Anterior cingulate cortex (tissue), 58 donors: Measurements from ENCODE around the gene ZNF592.
"Not testable (repeated sequence)": the region's sequence is repeated elsewhere in the genome, so short reads cannot be mapped to it uniquely, and the experiment has no call there.

Experiments used
- DNase-seq, 58 donors: peaks; one replicate each; lab custom pipeline; 2025; lab: John Stamatoyannopoulos, UW

The ZNF592 gene

DNA sequence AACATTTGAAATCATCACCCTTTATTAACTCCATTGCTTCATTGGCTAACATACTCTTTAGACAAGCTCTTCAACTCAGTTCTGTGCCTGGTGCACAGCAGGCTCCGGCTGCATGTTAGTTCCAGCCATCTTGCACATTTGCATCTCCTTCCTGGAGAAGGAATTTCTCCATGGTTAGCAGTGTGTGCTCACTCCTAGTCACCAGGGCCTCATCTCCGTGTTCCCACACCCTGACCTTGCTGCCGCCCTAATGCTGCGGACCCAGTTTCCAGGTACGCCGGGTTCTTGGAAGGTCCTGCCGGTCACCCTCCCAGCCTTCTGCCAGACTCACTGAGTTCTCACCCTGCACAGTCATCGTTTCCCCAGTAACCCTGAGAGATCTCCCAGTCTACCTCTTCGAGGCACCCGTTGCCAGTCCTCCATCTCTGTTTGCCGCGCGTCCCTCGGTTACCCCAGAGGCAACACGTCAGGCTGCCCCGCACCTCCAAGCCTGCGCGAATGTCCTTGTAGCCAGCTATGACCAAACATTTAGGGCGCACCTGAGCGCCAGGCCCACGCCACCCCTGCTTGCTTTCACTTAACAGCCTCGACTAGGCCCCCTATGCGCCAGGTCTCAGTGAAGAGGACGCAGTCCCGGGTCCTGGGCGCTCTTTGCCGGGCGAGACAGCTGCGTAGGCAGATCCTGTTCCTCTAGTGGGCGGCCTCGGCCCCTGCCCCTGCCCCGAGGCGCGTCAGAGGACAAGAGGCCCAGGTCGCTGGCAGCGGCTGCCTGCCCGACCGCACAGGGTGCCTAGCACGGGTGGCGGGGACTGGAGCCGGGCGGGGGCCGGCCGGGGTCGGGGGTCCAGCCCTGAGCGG lies 747 bp upstream of the ZNF592 start:
- DNase-seq = peak; percentile 10 to 92 (median 75)

DNA sequence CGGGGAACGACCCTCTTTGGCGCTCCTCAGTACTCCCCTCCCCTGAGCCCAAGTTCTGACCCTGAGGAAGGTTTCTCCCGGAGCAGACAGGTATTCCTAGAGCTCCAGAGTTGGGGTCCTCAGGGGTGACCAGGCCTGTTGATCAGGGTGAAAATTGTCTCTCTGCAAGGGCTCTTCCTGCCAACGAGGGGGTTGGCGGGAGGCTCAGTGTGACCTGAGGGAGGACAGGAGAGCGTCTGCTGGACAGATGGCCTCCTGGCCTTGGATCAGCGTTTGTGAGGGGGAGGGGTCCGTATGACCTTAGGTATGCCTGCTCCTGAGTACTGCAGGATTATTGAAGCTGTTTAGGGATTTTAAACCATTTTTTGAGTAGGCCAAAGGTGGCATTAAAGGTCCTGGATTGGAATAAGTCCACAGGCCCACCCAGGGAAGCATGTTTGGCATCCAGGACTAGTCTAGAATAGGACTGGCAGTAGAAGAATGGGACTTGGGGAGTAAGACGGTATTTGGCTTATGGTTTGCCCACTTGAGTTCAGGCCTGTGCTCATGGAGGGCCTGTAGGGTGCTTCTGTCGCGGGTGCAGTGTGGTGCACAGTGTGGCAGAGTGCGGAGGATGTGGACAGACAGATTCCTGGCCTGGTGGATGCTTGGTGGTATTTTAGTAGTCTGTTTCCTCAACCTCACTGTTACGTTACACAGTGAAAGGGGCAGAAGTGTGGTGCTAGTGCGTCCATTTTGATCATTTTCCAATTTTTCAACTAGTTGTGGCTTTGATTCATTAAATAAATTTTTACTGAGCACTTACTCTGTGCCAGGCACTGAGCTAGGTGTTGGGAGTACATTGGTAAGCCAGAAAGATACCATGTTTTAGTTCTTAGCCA lies 959 bp downstream of the ZNF592 start:
- DNase-seq = peak in 12 of 58 donors; percentile 7 to 58 (median 28)

DNA sequence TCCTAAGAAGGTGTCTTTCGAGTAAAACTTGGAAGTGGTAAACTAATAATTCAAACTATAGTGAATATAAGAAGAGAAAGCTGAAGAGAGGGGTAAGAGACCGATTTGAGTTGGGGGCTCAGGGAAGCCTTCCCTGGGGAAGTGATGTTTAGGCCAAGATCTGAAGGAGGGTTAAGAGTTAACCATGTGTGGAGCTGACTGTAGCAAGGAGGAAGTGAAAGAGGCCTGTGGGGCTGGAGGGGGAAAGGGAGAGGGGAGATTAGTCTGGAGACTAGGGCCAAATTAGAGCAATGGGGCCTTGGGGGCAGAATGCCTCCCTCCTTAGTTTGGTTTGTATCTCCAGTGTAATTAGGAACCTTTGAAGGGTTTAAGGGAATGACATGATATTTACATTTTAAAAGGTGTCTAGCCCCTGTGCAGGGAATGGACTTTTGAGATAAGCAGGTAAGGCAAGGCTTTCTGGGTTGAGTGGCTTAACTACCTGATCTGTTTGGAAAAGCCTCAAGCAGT lies 2.2 kb downstream of the ZNF592 start:
- no peak for DNase-seq

DNA sequence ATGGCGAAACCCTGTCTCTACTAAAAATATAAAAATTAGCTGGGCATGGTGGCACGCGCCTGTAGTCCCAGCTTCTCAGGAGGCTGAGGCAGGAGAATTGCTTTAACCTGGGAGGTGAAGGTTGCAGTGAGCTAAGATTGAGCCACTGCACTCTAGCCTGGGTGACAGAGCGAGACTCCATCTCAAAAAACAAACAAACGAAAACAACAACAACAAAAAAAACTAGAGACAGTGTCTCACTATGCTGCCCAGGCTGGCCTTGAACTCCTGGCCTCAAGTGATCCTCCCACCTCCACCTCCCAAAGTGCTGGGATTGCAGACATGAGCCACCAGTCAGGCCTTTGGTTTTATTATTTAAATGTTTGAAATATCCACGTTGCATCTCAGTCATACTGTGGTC lies 3.3 kb downstream of the ZNF592 start:
- DNase-seq = not testable (repeated sequence)

DNA sequence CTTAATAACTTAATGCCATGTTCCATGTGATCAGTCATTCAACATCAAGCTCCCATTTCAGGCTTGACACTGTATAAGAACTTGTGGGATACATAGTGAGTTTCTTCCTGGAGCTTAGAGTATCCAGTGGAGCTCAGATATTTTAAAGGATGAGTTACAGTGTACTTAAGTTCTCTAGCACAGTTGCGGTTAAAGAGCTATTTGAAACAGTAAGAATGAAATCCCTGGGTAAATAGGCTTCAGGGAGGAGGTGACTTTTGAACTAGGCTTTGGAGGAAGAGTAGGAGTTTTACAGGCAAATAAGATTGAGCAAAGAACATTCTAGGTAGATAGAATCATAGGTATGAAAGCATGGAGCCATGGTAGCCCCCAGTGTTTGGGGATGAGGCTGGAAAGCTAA lies 3.8 kb downstream of the ZNF592 start:
- DNase-seq = no peak

DNA sequence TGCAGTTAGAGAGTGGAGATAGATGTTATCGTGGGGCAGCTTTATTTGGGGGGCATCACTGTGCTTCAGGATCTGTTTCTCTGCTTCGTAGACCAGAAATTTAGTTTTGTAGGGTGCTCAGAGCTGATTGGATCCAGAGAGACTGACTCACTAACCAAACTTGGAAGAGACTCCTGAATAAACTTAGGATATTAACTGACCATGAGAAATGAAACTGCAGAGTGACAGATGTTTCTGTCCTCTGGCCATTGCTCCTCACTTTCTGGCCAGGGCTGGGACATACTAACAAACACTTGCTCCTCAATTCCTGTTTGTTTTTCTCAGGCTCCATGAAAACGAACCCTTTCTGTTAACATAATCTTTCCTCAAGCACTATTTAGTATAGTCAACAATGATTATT lies 4.3 kb downstream of the ZNF592 start:
- DNase-seq = no peak

DNA sequence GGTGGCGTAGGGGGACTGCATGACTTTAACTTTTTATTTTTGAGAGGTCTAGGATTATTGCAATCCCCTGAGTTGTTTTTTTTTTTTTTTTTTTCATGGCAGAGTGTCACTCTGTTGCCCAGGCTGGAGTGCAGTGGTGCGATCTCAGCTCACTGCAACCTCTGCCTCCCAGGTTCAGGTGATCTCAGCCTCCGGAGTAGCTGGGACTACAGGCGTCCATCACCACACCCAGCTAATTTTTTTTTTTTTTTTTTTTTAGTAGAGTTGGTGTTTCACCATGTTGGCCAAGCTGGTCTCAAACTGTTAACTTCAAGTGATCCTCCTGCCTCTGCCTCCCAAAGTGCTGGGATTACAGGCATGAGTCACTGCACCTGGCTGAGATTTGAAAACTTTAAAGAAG lies 6.5 kb downstream of the ZNF592 start:
- DNase-seq = not testable (repeated sequence)

DNA sequence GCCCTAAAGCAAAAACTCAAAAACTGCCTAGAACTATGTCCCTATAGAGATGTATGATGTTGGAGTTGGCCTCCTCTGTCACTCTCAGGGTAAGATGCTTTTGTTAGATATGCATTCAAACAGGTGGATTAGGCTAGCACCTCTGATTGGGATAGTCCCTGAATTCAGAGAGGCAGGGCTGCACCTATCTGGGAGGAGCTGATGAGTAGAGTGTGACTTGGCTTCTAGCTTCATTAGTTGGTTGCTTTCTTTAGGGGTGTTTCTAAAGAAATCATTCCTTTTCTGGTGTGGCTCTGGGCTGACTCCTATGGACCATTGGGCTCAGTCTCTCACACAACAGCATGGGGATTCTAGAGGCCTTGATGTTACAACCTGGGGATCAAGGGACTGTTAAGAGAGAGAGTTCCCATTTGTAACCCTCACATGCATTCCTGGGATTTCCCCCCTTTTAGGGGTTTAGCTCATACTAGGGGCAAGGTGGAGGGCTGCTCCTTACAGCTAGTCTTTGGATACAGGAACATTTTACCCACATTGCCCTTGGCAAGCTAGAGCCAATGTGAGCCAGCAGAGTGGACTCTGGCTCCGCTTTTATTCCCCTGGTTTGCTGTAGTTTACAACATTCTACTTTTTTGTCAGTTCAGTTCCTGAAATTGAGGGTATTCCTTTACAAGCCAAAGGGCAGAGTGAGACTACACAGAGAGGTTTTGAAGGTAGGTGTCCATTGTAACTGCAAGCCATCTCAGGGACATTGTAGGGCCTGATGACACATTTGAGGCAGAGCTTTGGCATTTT lies 7.5 kb downstream of the ZNF592 start:
- no peak for DNase-seq

DNA sequence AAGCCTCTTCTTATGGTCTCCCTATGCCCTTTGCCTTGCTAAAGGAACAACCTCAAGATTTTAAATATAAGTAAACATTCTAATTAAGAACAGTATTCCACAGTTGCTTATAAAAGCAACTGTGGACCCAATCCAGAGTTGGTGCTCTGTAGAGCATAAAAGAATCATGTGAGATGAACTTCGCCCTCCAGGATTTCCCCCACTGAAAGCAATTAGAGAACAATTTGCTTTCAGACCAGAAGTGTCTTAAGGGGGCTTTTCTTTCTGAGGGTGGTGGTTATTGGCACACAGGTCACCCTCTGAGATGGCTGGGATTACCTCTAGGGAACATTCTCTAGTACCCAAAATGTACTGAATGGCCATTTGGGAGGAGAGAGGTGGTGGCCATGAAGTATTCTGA lies 10.6 kb downstream of the ZNF592 start:
- DNase-seq = no peak

DNA sequence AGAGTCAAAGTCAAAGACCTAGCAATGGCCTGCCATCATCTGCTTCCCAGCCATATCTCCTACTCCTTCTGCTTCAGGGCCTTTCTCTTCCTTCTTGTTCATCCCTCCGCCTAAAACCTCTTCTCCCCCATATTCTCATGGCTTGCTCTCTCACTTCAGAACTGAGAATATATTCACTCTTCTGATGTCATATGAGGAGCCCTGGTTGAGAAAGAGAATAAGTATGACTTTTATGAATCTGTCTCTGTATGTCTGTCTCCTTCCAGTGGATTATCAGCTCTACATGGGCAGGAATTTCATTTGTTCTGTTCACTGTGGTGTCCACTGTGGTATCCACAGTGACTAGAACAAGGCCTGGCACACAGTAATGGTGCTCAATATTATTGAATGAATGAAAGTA lies 11.8 kb downstream of the ZNF592 start:
- DNase-seq = no peak

DNA sequence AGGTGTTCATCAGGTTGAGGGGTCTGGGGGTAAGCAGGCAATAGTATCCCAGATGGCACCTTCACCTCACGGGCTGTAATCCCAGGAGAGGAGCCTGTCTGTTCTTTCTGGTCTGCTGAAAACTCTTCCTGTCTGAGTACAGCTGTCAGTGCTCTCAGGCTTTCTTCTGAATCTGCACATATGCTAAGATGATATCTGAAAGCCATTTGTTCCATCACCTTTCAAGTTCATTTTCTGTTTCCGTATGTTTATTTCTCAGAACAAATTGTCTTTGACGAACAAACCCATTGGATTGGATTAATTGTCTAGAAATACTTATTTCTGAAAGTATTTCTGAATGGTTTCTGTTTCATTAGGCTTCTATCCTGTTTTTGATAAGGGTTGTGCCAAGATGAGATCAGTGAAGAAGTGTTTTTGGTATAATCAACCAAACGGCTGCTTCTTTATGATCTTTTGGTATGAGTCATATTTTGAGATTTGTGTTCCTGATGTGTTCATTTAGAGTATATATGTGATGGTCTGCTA lies 13.3 kb downstream of the ZNF592 start:
- no peak for DNase-seq

DNA sequence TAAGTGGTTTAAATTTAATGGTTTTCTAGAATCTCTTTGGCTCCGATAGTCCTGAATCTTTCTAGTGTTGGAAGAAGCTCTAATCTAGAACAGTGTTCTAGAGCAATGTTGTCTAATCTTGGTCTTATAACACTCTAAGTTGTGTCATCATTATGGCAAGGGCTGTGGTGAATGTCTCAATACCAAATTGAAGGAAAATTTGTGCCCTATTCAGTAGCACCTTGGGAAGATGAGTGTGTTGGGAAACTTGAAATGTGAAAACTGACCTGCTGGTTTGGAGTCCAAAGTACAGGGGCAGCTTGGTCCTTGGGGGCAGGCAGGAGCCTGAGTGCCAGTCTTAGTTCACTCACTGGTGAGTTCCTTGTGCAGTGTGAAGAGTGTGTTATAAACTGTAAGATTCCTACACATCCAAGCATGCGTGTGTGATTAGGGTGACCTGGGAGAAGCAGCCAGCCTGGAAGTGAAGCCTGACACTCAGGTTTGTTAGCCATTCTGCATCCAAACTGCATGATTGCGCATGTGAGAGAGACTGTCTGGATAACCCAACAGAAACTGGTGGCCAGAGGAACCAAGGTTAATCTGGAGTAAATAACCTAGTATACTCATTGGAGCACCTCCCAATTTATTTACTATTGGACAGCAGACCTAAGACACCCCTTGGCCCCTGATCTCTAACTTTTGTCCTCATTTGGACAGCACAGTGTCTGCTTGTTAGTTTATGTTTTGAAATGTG lies 14.6 kb downstream of the ZNF592 start:
- no peak for DNase-seq

DNA sequence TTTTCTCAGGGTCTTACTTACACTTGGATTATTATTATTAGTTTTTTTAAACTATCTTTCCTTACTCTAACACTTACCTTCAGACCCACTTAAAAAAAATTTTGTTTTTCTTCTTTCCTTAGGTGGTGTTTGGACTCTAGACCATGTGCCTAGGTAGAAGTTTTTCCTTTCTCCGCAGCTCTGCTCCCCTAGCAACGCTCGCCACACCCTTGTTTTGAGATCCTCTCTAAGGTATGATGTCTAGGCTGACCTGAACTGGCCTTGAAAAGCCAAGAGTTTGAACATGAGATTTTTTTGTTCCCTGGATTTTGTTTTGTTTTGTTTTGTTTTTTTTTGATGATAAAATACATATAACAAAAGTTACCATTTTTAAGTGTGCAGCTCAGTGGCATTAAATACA lies 16.2 kb downstream of the ZNF592 start:
- DNase-seq = no peak

DNA sequence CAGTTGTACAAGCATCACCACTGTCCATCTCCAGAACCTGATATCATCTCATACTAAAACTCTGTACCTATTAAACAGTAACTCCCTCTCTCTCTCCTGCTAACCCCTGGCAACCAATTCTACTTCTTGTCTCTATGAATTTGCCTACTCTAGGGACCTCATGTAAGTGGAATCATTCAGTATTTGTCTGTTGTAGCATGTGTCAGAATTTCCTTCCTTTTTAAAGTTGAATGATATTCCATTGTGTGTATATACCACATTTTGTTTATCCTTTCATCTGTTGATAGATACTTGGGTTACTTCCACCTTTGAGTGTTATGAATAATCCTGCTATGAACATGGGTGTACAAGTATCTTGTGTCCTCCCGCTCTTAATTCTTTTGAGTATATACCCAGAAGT lies 16.6 kb downstream of the ZNF592 start:
- DNase-seq = no peak

DNA sequence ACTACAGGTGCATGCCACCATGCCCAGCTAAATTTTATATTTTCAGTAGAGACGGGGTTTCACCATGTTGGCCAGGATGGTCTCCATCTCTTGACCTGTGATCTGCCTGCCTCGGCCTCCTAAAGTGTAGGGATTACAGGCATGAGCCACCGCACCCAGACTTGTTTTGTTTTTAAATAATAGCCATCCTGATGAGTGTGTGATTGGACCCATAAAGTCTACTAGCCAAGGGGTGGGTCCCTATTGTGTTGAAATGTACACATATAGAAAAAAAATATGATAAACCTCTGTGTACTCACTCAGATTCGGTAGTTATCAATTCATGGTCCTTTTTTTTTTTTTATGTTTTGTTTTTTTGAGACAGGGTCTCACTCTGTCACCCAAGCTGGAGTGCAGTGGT lies 17.3 kb downstream of the ZNF592 start:
- DNase-seq = no peak

DNA sequence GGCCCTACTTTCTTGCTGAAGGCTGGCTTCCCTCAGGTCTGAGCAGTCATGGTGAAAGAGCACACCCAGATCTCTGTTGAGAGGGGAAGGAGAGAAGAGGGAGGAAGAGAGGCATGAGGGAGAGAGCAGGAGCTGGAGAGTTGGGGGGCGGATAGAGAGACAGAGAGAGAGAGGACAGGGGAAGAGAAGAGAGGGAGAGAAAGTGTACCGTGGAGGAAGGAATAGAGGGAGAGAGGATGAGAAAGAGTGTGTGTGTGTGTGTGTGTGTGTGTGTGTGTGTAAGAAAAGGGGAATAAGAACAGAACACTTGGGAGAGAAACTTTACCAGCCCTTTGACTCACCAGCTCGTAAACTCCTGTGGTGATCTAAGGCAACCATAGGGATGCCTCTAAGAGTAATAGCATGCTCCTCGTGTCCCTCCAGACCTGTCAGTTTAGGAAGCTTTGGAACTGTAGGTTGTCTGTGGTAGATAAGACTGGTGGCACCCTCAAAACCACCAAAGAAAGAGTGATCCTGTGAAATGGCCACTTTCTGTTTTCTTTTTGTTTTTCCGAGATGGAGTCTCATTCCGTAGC lies 18.2 kb downstream of the ZNF592 start:
- no peak for DNase-seq

DNA sequence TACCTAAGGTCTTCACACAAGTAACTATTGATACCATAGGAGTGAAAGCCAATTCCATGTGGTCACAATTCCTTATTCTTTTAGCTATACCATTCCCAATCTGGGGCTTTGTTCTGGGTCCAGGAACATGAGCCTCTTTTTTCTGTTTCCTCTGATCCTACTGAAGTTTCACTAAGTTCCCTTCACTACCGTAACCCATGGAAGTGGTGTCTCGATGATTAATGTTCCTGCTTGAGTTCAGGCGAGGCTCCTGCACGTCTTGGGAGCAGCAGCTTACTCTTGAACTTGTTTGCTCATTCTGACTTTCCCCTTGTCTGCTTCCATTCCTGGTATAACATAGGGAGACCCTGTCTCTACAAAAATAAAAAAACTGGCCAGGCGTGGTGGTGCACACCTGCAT lies 23.6 kb downstream of the ZNF592 start:
- DNase-seq = no peak

DNA sequence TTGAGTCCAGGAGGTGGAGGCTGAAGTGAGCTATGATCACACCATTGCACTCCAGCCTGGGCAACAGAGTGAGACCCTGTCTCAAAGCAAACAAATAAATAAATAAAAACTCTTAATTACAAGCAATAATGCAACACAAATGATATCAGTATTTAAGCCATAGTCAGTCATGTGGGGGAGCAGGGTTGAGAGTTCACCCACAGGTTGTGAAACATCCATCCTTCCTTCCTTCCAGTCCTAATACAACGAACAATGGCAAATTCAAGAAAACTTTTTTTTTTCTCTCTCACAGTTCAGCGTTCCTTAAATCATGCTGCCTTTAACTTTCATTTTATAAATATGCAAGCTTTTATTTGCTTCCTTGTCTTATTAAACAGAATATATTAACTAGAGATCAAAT lies 24.1 kb downstream of the ZNF592 start:
- no peak for DNase-seq

DNA sequence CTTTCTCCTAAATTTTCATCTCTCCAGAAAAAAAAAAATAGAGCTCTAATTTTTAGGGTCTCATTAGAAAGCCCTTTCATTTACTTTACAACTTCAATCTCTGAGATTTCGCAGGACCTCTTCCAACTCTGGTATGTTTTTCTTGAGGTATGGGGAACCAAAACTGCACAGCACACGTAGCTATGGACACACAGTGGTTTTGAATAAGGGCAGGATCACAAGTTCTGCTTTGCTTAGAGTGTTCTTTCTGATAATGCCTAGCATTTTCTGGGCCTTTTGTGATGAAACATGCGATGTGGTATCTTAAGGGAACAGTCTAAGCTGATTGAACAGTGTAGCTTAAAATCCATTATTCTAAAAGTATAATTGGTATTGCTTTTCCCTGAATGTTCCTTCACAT lies 25.3 kb downstream of the ZNF592 start:
- no peak for DNase-seq
